GM12874 (cell line): ENCODE data around the gene PTGIR.
A peak's percentile ranks its signal among the peaks of the same experiment; 100 is the strongest.

Source experiments
- CTCF ChIP-seq: IDR thresholded peaks from 2 replicates; pipeline ENCODE4 v1.5.1; 2011; ENCODE audit warnings: low read depth, mild to moderate bottlenecking, control low read depth, low read length, moderate library complexity; ENCODE audit not compliant: insufficient read depth

Gene PTGIR

GRCh38 chr19:46626446-46626845 is 1.6 kb upstream of the PTGIR start:
- TF ChIP-seq CTCF: no peak

- no peak for TF ChIP-seq CTCF
Measured at GRCh38 chr19:46625731-46626130, 842 bp upstream of the PTGIR start.

GRCh38 chr19:46623915-46624502 is 880 bp downstream of the PTGIR start:
- TF ChIP-seq CTCF: no peak

- TF ChIP-seq CTCF: no peak
Measured at GRCh38 chr19:46622118-46622446, 2.8 kb downstream of the PTGIR start.

GRCh38 chr19:46621191-46622117 is 3.4 kb downstream of the PTGIR start:
- peak; percentile 17; the same call in 1 of the 2 replicates for TF ChIP-seq CTCF

GRCh38 chr19:46620716-46621115 is 4.2 kb downstream of the PTGIR start:
- no peak for TF ChIP-seq CTCF

- TF ChIP-seq CTCF: no peak
Measured at GRCh38 chr19:46620267-46620666, 4.6 kb downstream of the PTGIR start.
